Fibroblast of upper back skin (primary cell): ENCODE measurements around the gene ATP6V0C.
A peak's percentile ranks its signal among the peaks of the same experiment; 100 is the strongest.

Source experiments
- DNase-seq: peaks from one replicate; pipeline ENCODE4 v3.0.0-alpha.2; 2013

Gene ATP6V0C

DNA sequence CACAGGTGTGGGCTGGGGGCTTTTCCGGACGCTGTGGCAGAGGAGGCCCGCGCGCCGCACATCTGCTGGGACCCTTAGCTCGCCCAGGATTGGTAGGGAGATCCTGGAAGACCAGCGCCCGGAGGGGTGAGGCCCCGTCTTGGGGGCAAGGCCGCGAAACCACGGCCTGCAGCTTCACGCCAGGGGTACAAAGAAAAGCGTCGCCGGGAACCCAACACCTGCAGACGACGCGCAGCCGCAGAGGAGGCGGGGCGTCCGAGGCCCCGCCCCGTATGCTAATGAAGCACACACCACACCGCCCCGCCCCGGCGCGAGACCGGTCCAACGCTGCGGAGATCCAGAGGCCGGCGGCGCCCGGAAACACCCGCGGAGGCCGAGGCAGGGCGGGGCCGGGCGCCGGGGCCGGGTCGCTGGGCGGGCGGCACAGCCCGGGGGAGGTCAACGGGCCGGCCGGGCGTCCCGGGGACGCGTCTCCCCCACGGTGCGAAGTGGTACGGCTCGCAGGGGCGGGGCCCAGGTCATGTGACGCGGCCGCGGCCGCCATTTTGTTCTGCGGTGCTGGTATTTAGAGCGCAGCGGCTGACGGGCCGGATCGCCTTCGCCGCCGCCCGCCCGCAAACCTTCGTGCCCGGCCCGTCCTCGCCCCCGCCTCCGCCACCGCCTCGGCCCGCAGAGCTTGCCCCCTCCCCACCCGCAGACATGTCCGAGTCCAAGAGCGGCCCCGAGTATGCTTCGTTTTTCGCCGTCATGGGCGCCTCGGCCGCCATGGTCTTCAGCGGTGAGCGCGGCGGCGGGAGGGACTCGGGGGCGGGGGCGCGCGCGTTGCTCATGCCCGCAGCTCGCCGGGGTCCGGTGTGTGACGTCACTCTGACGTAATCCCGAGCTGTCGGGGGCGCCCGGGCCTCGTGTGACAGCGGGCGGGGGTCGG, at the start of gene ATP6V0C:
ATP6V0C (plus strand) TSS at position 548 of the 928 bp plus-strand sequence; CDS start at position 700, 152 bp downstream.
- DNase-seq: peak; percentile 81

DNA sequence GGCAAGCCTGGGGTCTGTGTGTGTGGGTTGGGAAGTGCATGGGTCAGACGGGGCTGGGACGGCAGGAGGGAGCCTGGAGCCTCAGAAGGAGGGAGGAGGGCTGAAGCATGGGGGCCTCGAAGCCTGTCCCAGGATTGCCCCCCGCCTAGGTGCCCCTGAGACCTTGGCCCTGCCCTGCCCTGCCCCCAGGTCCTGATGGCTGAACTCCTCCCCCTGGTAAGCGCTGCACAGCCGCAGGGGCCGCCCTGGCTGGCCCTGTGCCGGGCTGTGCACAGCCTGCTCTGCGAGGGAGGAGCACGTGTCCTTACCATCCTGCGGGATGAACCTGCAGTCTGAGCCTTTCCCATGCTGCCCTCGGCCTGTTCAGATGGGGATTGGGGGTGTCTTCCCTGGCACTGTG, 49.4 kb upstream of the ATP6V0C start:
- no peak for DNase-seq

DNA sequence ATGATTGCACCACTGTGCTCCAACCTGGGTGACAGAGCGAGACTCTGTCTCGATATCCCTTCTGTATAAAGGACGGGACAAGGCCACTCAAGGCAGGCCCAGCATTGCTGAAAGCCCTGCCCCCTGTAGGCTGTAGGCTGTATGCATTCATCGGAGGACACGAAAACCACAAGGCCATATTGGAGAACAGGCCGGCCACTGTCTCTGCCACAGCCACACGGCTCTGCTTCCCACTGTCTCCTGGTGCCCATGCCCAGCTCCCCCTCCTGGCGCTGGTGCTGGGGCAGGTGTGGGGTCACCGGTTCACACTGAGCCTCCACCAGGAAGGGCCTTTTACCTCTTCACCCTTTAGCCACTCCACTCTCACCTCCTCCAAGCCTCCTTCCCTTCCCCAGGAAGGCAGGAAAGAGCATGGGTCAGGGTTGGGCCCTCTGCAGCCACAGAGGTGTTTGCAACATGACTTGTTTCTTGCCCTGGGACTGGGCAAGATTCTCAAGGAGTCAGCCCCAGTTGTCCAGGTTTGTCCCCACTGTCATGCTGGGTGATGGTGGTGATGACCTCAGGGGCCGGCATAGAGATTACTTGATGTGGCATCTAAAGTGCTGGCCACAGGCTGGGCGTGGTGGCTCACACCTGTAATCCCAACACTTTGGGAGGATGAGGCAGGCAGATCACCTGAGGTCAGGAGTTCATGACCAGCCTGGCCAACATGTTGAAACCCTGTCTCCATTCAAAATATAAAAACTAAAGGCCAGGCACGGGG, 47.9 kb upstream of the ATP6V0C start:
- DNase-seq: no peak

DNA sequence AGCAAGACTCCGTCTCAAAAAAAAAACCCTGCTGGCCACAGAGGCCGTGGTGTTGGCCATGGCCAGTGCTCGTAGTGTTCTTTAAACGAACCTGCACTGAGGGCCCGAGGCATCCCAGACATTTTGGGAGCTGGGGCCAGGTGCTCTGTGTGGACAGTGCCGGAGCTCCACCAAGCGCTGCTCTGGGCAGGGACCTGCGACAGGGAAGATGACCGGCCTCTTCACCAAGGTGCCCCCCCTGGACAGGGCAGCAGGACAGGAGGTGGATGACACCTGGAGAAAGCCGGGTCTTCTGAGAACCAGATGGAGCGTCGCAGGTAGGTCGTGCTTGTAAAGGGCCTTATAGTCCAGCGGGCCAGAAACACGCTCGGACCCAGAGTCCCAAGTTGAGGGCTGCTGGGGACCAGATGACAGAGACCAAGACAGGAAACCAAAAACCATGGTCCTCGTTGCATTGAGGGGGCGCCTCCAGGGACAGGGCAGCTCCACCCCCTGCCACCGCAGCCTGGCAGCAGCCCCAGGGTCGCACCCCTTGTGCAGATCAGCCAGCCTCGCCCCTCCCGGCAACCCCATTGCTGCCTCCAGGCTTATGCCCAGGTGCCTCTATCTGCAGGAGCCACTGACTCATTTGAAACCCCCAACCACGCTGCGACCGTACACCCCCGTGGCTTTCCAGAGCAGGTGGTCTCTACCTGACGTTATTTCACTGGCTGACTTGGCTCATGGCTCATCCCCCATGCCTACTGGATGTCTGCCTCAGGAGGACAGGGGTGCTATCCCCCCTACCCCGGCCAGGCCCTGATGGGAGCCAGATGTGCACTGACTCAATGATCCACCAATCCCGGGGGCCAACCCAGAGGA, 46.9 kb upstream of the ATP6V0C start:
- no peak for DNase-seq

DNA sequence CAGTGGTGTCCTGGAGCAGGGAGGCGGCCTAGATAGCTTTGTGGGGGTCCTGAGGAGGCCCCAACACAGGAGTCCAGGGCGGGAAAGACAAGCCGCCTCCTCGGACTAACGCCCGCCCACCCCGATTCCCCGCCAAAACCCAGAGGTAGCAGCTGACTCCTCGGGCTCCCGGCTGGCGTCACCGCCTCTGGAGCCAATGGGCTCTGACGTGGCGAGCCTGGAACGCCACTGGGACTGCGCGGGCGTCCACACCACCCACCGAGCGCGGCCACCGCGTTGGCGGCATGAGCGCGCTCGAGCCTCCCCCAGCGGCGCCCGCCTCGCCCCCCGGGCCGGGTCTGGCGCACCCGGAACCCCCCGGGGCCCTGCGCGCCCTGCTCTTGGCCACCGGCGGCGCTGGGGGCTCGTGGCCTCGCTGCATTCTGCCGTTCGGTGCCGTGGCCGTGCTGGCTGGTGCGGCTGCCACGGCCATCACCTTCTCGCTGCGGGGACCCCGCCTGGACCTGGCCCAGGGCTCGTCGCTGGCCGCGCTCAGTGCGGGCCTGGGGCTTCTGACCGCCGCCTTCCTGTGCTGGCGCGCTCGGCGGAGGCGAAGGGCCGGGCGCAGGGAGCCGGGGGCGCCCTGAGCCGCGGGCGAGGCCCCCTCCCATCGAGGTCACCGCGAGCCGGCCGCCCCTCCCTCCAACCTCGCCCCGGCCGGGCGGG, 46.1 kb upstream of the ATP6V0C start:
- peak; percentile 78 for DNase-seq

DNA sequence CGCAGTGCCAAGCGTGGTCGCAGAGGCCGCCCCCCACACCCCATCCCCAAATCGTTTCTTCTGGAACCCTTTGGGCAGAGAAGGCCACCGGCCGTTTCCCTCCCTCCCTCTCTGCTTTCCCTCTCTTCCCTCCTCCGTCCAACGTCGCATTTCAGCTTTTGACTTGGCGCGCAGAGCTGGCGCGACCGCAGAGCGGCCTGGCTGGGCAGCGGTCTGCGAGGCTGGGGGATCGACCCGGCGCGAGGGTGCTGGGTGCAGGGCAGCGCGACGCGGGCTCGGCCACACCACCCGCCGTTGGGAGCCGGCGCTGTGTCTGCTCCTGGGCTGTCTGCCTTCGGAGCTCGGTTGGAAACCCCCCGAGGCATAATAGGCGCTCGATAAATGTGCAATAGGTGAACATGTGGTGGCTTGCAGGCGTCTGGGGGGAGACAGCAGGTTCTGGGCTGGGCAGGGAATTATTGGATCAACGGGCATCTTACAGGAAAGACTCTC, 45.5 kb upstream of the ATP6V0C start:
- peak; percentile 11 for DNase-seq

DNA sequence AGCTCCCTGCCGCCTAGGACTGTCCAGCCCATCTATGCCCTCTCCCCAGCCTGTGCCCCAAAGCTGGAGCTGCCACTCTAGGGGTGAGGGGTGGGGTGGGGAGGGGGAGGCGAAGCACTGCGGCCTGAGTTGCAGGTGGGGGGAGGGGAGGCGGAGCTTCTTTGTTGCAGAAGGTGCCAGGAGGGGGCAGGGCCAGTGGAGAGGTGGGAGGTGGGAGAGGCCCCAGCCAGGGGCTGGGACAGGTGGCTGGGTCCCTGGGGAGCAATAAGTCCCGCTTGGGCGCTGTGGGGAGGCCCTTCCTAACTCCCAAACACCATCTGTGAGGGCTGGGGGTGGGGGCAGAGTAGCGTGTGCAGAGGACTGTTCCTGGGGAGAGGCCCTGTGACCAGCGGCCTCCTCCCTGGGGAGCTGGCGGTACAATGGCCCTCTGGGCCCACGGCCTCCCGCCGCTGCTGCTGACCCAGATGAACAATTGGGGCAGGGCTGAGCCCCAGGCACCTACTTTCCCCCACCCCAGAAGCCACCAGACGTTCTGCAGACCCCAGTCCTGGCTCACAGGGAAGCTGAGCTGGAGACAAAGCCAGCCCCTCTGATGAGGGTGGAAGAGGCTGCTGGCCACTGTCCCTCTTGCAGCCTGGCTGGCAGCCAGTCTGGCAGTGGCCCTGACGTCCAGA, 44.9 kb upstream of the ATP6V0C start:
- DNase-seq: no peak

DNA sequence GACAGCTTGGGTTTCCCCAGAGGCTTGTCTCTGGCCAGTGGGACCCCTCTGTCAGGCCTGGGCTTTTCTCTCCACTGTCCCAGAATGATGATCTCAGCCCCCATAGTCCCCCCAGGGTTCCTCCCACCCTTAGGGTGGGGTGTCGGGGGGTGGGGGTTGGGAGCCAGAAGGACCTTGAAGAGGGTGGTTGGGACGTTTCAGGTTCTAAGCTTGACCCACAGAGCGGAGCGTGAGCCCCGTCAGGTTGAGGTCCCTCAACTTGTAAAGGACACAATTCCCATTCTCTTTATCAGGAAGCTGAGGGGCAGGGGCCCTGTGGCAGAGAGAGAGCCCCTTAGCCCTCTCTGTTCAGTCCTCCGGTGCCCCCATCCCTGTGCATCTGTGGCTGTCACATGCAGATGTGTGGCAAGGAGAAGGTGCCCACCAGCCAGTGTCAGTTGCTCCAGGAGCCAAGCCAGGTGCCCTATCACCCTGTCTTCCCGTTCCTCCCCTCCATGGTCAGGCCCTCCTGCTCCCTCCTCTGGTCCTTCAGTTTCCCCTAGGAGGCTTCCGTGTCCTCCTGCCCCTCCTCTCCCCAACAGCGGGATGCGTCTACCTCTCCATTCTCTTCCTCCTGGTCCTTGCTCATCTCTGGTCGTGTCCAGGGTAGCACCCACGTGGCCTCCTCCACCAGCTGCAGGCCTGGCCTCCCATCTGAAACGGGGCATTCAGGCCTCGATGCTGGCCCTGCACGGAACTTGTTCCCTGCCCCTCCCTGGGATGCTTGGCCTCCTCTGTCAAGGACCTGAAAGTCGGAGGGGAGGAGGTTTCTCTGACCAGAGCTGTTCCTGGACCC, 44.1 kb upstream of the ATP6V0C start:
- DNase-seq: no peak

DNA sequence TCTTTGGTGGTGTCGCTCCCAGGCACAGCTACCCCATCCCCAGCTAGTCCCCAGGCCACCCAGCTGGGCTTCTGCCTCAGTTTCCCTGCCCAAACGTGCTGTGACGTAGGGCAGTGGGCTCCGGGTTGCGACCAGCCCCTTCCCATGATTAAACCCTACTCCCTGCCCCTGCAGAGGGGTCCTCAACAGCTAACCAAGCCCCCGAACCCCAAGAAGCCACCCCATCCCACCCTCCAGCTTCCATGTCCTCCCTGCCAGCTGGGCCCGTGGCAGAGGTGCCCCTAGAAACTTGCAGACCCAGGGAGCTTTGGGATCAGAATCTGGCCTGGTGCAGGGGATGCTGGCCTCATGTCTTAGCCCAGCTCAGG, 43.5 kb upstream of the ATP6V0C start:
- no peak for DNase-seq

DNA sequence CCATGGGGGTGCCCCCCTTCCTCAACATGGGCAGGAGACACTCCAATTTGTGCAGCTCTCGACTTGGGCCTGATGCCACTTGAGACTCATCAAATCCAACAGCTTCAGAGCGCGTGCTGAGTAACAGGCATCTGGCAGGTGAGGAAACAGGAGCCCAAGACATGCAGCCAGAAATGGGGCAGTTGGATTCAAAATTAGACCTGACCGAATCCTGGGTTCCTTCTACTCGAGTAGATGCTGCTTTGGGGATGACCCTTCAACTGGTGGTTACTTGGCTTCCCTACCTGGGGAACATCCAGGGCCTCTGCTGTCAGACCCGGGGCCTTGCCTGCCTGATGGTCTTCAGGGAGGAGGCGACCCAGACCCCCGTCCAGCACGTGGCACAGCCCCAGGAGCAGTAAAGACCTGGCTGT, 43.1 kb upstream of the ATP6V0C start:
- peak; percentile 13 for DNase-seq

DNA sequence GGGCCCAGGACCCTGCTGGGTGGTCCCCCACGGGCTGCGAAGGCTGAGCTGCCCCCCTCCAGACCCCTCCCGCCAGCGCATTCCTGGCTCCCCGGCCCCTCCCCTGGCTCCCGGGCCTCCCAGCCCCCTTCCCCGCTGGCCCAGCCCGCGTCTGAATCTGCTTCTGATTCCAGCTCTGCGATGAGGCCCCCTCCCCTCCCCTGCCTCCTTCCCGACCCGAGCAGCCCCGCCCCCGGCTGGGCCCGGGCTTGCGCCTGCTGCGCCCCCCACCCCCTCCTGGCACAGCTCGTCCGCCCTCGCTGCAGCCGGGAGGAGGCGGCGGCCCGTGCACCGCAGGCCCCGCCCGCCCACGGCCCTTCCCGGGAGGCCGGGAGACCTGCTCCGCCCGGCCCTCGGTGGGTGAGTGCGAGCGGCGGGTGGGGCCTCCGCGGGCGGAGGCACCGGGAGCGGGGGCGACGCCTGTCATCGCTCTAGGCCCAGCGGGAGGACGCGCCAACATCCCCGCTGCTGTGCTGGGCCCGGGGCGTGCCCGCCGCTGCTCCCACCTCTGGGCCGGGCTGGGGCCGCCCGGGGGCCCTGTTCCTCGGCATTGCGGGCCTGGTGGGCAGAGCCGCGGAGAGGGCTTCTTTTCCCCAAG, 42.6 kb upstream of the ATP6V0C start, which contains the start of gene NTN3:
NTN3 (plus strand) TSS at position 282 of the 637 bp plus-strand sequence. CDS start 405 bp downstream, outside the sequence.
- peak; percentile 33 for DNase-seq

DNA sequence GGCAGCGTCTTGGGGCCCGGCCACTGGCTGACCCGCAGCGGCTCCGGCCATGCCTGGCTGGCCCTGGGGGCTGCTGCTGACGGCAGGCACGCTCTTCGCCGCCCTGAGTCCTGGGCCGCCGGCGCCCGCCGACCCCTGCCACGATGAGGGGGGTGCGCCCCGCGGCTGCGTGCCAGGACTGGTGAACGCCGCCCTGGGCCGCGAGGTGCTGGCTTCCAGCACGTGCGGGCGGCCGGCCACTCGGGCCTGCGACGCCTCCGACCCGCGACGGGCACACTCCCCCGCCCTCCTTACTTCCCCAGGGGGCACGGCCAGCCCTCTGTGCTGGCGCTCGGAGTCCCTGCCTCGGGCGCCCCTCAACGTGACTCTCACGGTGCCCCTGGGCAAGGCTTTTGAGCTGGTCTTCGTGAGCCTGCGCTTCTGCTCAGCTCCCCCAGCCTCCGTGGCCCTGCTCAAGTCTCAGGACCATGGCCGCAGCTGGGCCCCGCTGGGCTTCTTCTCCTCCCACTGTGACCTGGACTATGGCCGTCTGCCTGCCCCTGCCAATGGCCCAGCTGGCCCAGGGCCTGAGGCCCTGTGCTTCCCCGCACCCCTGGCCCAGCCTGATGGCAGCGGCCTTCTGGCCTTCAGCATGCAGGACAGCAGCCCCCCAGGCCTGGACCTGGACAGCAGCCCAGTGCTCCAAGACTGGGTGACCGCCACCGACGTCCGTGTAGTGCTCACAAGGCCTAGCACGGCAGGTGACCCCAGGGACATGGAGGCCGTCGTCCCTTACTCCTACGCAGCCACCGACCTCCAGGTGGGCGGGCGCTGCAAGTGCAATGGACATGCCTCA, 41.9 kb upstream of the ATP6V0C start:
- no peak for DNase-seq

DNA sequence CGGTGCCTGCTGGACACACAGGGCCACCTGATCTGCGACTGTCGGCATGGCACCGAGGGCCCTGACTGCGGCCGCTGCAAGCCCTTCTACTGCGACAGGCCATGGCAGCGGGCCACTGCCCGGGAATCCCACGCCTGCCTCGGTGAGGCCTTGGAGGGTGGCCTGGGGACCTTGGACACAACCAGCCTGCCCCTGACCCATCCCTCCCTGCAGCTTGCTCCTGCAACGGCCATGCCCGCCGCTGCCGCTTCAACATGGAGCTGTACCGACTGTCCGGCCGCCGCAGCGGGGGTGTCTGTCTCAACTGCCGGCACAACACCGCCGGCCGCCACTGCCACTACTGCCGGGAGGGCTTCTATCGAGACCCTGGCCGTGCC, 41.3 kb upstream of the ATP6V0C start:
- no peak for DNase-seq

DNA sequence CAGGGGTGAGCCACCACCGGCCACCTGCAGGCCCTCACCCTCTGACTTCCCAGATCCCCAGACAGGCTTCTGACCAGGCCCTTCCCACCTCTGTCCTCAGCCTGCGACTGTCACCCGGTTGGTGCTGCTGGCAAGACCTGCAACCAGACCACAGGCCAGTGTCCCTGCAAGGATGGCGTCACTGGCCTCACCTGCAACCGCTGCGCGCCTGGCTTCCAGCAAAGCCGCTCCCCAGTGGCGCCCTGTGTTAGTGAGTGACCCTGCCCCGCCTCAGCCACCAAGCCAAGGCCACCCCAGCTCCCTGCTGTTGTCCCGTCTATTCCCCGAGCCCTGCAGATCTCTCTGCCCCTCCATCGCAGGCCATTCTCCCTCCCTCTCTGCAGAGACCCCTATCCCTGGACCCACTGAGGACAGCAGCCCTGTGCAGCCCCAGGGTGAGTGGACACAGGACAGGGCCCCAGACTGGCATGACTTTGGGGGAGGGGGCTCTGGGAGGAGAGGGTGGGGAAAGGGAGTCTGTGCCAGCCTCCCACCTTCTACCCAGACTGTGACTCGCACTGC, 40.8 kb upstream of the ATP6V0C start:
- no peak for DNase-seq

DNA sequence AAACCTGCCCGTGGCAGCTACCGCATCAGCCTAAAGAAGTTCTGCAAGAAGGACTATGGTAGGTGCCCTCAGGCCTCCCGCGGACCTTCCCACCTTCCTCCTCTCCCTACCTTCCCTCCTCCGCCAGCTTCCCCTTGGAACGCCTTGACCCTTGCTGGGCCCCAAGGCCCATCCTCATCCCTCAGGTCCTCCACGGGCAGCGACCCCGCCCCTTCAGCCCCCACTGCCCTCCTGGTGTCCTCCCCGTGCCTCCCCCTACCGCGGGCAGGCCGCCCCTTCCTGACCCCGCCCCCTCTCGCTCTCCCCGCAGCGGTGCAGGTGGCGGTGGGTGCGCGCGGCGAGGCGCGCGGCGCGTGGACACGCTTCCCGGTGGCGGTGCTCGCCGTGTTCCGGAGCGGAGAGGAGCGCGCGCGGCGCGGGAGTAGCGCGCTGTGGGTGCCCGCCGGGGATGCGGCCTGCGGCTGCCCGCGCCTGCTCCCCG, 40.3 kb upstream of the ATP6V0C start:
- DNase-seq: no peak

DNA sequence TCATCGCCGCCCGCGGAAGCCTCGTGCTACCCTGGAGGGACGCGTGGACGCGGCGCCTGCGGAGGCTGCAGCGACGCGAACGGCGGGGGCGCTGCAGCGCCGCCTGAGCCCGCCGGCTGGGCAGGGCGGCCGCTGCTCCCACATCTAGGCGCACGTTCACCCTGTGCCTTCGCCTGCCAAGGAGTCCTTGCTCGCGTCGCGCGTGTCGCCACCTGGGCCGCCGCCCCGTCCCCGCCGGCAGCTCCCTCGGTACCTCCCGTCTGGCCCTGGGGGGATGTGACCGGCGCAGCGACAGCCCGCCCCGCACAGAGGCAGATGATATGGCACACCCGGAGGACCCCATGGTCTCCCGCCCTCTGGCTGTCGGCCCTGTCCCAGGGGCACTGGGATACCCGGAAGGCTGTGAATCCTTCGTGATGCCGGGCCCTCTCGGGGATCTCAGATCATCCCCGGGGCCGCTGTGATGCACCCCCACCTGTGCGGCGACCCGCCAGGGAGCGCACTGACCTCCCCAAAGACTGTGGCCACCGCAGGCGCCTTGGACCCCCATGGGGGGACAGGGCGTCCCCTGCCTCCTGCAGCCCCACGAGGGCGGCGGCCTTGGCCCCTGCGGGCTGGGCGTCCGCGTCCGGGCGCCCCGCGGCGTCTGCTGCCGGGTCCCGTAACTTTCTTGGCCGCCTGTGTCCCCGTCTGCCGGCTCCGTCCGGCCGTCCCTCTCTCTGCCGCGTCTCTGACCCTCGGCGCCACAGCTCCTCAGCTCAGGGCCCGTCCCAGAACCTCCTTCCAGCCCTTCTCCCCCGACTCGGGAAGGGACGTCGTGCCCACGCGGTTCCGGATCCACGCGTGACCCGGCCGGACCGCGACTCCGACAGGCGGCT, 39.5 kb upstream of the ATP6V0C start:
- DNase-seq: peak; percentile 22

DNA sequence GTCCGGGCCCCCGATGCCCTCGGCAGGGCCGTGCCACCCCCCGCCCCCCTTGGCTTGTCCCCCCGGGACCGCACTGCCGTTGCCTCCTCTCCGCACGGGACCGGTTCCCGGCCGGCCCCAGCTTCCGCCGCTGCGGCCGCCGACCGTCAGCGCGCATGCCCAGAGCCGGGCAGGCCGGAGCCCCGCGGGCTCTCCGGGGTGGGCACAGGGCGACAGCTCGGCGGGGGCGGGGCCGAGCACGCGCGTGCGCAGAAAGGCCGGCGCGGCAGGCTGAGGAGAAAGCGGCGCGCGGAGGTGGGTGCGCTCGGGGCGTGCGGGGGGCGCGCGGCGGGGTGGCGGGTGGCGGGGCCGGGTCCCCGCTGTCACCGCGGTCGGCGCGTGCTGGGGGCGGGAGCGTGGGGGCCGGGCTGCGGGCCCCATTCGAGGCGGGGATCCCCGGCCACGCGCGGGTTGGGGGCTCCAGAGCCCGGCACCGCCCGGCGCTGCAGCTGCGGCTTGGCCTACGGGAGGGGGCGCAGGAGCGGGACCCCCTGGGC, 38.8 kb upstream of the ATP6V0C start, which contains the start of gene TBC1D24:
TBC1D24 (plus strand) TSS at position 251 of the 536 bp plus-strand sequence. CDS start 21,022 bp downstream, outside the sequence.
- peak; percentile 83 for DNase-seq
